Measurements from ENCODE around the gene CLCN6.

- no peak for TF ChIP-seq EP300 (IDR thresholded peaks at IDR 0.05)
- TF ChIP-seq RAD21 (conservative IDR thresholded peaks at IDR 0.05 in 1 of 2, IDR thresholded peaks at IDR 0.05 in 1 of 2): no peak
Observed at GRCh38 chr1:11770011-11770410, 36.0 kb upstream of the CLCN6 start.

Data from A549 (cell line).